ENCODE data around the gene PICK1. TPM values are rescaled to one million over a fixed set of nuclear protein-coding genes. Genes with fewer than 3 reads are reported as not detected.
A peak's percentile ranks its signal among the peaks of the same experiment; 100 is the strongest.
"Not testable (repeated sequence)": the region's sequence is repeated elsewhere in the genome, so short reads cannot be mapped to it uniquely, and the experiment has no call there.

The PICK1 gene
- polyA plus RNA-seq, 1 donor = 32.0 TPM

DNA sequence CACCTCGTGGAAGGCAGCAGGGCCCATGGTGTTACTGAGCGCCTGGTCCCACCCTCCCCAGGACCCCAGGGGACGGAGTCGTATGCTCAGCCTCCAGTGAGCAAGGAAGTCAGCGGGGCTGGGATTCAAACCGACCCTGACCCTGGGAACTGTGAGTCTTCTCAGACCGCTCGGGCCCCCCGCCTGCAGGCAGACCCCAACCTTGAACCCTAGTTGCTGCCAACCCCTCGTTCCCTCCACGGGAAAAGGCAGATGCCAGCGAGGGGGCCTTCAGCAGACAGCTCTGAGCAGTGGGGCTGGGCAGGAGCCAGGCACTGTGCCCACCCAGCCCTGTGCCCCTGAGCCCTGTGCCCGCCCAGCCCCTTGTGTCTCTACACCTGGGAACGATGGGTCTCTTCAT is 20.4 kb downstream of the PICK1 start:
- Histone ChIP-seq H3K27ac (ENCODE audit: low read length) (no peak overlapping the region), H3K36me3 (ENCODE audit: control insufficient read depth, insufficient read depth, low read length) (peaks cover 32% of the 10 kb centered on the region), H3K9me3 (ENCODE audit: control insufficient read depth, low read depth, low read length) (peaks cover 16% of the 10 kb centered on the region), H3K4me1 (ENCODE audit: control insufficient read depth, insufficient read depth, low read length) (peaks cover 10% of the 10 kb centered on the region), H3K4me3 (ENCODE audit: low read length) (no peak overlapping the region), H3K27me3 (ENCODE audit: control insufficient read depth, insufficient read depth, low read length) (peaks cover 20% of the 10 kb centered on the region)
- WGBS (ENCODE audit: insufficient coverage, low lambda C conversion rate) = no CpG with 5 or more reads among the region's 14 CpGs
- DNase-seq = no peak

DNA sequence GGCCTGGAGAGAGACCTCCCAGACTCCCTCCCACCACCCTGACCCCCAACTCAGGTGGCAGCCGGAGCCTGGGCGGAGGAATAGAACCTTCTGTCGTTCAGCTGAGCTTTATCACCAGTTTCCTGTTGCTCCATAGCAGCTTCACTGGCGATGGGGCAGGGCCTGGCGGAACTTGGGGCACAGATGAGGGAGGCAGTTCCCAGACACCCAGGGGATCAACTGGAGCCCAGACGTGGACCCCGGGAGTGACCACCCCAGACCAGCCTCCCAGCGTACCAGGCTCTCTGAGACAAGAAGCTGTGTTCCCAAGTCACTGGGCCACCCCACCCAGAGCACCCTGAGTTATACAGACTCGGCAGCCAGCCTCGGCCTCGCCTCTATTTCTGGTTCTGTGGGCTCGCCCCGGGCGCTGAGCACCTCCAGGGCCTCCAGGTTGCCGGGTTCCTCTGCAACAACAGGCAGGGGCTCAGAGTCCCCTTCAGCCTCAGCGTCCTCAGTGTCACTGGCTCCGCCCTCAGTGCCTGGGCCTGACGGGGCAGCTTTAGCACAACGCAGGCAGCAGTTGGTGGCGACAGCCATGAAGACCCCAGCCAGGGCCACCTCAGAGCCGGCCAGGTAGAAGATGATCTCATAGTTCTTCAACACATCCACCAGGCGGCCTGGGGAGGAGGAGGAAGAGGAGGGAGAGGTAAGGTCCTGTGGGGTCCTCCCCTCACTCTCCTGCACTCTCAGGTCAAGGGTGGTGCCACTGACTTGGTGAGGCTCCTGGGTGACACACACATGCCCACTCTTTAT is 21.0 kb downstream of the PICK1 start:
- Histone ChIP-seq H3K36me3 (ENCODE audit: control insufficient read depth, insufficient read depth, low read length) (peaks cover 25% of the 10 kb centered on the region), H3K4me3 (ENCODE audit: low read length) (no peak overlapping the region), H3K27ac (ENCODE audit: low read length) (no peak overlapping the region), H3K9me3 (ENCODE audit: control insufficient read depth, low read depth, low read length) (peaks cover 17% of the 10 kb centered on the region), H3K4me1 (ENCODE audit: control insufficient read depth, insufficient read depth, low read length) (peaks cover 10% of the 10 kb centered on the region), H3K27me3 (ENCODE audit: control insufficient read depth, insufficient read depth, low read length) (peaks cover 27% of the 10 kb centered on the region)
- no CpG with 5 or more reads among the region's 22 CpGs for WGBS (ENCODE audit: insufficient coverage, low lambda C conversion rate)
- DNase-seq = no peak

DNA sequence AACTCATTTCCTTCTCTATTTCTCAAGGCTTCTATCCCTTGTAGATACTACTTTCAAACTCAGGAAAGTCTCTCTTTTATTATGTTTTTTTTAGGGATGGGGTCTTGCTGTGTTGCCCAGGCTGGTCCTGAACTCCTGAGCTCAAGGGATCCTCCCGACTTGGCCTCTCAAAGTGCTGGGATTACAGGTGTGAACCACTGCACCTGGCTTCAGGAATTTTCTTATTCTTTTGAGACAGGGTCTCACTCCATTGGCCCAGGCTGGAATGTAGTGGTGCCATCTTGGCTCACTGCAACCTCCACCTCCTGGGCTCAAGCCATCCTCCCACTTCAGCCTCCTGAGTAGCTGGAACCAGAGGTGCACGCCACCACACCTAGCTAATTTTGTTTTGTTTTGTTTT is 22.0 kb downstream of the PICK1 start:
- Histone ChIP-seq H3K9me3 (ENCODE audit: control insufficient read depth, low read depth, low read length) (peaks cover 17% of the 10 kb centered on the region), H3K36me3 (ENCODE audit: control insufficient read depth, insufficient read depth, low read length) (peaks cover 17% of the 10 kb centered on the region), H3K27me3 (ENCODE audit: control insufficient read depth, insufficient read depth, low read length) (peaks cover 32% of the 10 kb centered on the region)
- H3K4me3 ChIP-seq (ENCODE audit: low read length); DNase-seq; H3K27ac ChIP-seq (ENCODE audit: low read length); H3K4me1 ChIP-seq (ENCODE audit: control insufficient read depth, insufficient read depth, low read length): not testable (repeated sequence)
- WGBS (ENCODE audit: insufficient coverage, low lambda C conversion rate) = no CpG with 5 or more reads among the region's 2 CpGs

DNA sequence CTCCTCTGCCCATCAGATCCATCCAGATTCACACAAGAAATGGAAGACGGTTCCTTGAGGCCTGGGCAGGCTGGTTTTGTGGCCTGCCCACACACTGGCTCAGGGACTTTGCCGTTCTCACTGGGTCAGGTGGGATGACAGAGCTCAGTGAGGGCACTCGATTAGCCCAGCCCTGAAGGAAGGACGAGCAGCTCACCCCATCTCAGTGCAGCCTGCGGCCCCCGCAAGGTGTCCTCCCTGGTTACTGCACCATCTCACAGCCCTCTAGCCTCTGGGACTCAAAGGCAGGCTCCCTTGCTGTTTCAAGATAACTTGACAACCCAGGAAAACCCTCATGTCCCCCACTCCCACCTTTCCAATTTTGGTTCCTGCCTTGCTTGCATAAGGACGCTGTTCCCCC is 22.6 kb downstream of the PICK1 start:
- no CpG with 5 or more reads among the region's 7 CpGs for WGBS (ENCODE audit: insufficient coverage, low lambda C conversion rate)
- H3K4me1 ChIP-seq (ENCODE audit: control insufficient read depth, insufficient read depth, low read length) = peaks cover 10% of the 10 kb centered on the region
- H3K4me3 ChIP-seq (ENCODE audit: low read length) = no peak overlapping the region
- no peak overlapping the region for H3K27ac ChIP-seq (ENCODE audit: low read length)
- no peak for DNase-seq
- peaks cover 14% of the 10 kb centered on the region for H3K36me3 ChIP-seq (ENCODE audit: control insufficient read depth, insufficient read depth, low read length)
- H3K9me3 ChIP-seq (ENCODE audit: control insufficient read depth, low read depth, low read length) = peaks cover 14% of the 10 kb centered on the region
- peaks cover 32% of the 10 kb centered on the region for H3K27me3 ChIP-seq (ENCODE audit: control insufficient read depth, insufficient read depth, low read length)

DNA sequence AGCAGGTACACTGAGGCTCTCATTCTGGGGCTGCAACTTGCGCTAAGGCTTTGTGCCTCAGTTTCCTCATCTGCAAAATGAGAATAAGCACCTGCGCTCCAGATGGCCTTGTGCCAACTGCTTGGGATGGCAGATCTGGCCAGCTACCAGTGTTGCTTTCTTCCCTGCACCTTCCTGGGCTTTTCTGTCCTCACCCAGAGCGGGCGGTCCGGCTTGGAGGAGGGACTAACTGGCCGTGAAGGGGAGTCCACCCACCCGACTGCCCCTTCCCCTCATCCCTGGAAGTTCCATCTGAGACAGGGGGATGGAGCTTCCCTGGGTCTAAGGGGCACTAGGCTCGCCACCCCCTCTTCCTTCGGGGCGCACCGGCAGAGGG is 23.3 kb downstream of the PICK1 start:
- peaks cover 14% of the 10 kb centered on the region for H3K9me3 ChIP-seq (ENCODE audit: control insufficient read depth, low read depth, low read length)
- H3K4me3 ChIP-seq (ENCODE audit: low read length) = no peak overlapping the region
- WGBS (ENCODE audit: insufficient coverage, low lambda C conversion rate) = no CpG with 5 or more reads among the region's 11 CpGs
- H3K4me1 ChIP-seq (ENCODE audit: control insufficient read depth, insufficient read depth, low read length) = peaks cover 10% of the 10 kb centered on the region
- H3K36me3 ChIP-seq (ENCODE audit: control insufficient read depth, insufficient read depth, low read length) = peaks cover 15% of the 10 kb centered on the region
- no peak overlapping the region for H3K27ac ChIP-seq (ENCODE audit: low read length)
- DNase-seq = no peak
- H3K27me3 ChIP-seq (ENCODE audit: control insufficient read depth, insufficient read depth, low read length) = peaks cover 32% of the 10 kb centered on the region

DNA sequence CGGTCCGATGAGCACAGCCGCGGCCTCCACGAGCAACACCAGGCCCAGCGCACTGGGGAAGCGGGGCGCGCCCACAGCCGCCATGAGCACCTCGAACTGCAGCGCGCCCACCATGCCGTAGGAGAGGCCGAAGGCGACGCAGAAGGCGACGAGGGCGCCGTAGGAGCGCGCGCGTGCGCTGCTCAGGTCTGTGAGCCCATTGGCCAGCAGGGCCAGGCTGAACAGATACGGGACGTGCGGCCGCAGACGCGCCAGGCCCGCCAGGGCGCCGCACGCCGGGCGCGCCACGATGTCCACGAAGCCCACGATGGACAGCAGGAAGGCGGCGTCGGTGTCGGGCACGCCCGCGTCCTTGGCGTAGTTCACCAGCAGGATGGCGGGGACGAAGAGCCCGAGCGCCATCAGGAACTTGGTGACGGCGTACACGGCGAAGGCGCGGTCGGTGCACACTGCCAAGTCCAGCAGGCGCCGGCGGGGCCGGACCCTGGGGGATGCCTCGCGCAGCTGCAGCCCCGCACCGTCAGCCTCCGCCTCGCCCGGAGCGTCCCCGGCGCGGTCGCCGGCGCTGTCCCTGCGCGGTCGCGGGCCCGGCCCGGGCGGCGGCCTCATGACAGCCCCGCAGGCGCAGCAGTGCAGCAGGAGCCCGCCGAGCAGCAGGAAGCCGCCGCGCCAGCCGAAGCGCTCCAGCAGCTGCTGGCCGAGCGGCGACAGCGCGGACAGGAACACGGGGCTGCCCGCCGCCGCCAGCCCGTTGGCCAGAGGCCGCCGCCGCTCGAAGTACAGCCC is 23.8 kb downstream of the PICK1 start:
- Histone ChIP-seq H3K4me3 (ENCODE audit: low read length) (no peak overlapping the region), H3K4me1 (ENCODE audit: control insufficient read depth, insufficient read depth, low read length) (peaks cover 10% of the 10 kb centered on the region), H3K9me3 (ENCODE audit: control insufficient read depth, low read depth, low read length) (peaks cover 14% of the 10 kb centered on the region), H3K36me3 (ENCODE audit: control insufficient read depth, insufficient read depth, low read length) (peaks cover 18% of the 10 kb centered on the region), H3K27me3 (ENCODE audit: control insufficient read depth, insufficient read depth, low read length) (peaks cover 32% of the 10 kb centered on the region), H3K27ac (ENCODE audit: low read length) (no peak overlapping the region)
- no CpG with 5 or more reads among the region's 110 CpGs for WGBS (ENCODE audit: insufficient coverage, low lambda C conversion rate)
- peak in 1 of 2 donors; percentile 64 for DNase-seq

DNA sequence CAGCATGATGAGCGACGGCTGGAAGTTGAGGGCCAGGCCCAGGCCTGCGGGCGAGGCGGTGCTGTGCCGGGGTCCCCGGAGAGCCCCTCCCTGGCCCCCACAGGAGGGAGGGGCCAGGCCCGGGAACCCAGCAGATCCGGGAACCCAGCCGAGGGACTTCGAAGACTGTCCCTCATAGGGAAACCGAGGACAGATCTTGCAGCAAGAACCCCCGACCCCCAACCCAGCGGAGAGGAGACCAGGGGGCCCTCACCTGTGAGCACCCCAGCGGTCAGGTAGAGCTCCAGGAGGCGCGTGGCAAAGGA is 24.4 kb downstream of the PICK1 start:
- Histone ChIP-seq H3K4me3 (ENCODE audit: low read length) (peak overlapping the region; percentile 6), H3K27me3 (ENCODE audit: control insufficient read depth, insufficient read depth, low read length) (peaks cover 32% of the 10 kb centered on the region), H3K4me1 (ENCODE audit: control insufficient read depth, insufficient read depth, low read length) (peaks cover 10% of the 10 kb centered on the region), H3K36me3 (ENCODE audit: control insufficient read depth, insufficient read depth, low read length) (peaks cover 20% of the 10 kb centered on the region), H3K9me3 (ENCODE audit: control insufficient read depth, low read depth, low read length) (peaks cover 14% of the 10 kb centered on the region), H3K27ac (ENCODE audit: low read length) (no peak overlapping the region)
- no peak for DNase-seq
- WGBS (ENCODE audit: insufficient coverage, low lambda C conversion rate) = no CpG with 5 or more reads among the region's 17 CpGs

DNA sequence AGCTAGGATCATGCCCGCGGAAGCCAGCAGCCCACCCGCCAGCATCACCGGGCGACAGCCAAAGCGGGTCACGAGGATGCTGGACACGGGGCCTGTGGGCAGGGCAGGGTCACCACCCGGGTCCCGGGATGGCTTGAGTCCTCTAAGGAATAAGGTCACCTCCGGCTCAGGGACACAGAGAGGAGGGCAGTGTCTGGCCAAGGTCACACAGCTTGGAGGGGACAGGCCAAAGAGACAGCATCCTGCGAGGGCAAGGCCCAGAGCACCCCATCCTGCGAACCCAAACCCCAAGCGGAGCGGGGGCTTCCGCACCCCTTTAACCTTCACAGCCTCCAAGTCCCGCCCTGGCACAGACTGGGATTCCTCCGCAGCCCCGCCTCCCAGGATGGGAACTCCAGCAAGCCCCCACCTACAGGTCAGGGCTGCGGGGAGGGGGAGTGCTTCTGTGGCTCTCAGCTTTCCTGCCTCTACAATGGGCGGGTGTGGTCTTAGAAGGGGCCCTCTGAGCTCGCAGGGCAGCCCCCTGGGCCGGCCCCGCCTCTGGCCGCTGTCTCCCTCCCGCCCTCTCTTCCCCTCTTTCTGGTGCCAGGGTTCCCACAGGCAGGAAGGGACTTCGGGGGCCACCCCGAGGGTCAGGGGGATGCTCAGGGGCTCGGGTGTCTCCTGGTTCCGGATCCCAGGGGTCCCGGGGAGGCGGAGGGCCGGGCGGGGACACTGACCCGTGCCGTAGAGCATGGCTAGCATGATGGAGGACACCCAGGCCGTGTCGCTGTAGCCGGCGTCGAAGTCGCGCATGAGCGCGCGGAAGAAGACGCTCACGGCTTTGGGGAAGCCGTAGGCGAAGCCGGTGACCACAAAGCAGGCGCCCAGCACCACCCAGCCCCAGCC is 25.0 kb downstream of the PICK1 start:
- Histone ChIP-seq H3K27me3 (ENCODE audit: control insufficient read depth, insufficient read depth, low read length) (peaks cover 32% of the 10 kb centered on the region), H3K27ac (ENCODE audit: low read length) (no peak overlapping the region), H3K36me3 (ENCODE audit: control insufficient read depth, insufficient read depth, low read length) (peaks cover 25% of the 10 kb centered on the region), H3K4me3 (ENCODE audit: low read length) (peak overlapping the region; percentile 6), H3K9me3 (ENCODE audit: control insufficient read depth, low read depth, low read length) (peaks cover 14% of the 10 kb centered on the region), H3K4me1 (ENCODE audit: control insufficient read depth, insufficient read depth, low read length) (peaks cover 10% of the 10 kb centered on the region)
- no CpG with 5 or more reads among the region's 52 CpGs for WGBS (ENCODE audit: insufficient coverage, low lambda C conversion rate)
- DNase-seq = no peak

DNA sequence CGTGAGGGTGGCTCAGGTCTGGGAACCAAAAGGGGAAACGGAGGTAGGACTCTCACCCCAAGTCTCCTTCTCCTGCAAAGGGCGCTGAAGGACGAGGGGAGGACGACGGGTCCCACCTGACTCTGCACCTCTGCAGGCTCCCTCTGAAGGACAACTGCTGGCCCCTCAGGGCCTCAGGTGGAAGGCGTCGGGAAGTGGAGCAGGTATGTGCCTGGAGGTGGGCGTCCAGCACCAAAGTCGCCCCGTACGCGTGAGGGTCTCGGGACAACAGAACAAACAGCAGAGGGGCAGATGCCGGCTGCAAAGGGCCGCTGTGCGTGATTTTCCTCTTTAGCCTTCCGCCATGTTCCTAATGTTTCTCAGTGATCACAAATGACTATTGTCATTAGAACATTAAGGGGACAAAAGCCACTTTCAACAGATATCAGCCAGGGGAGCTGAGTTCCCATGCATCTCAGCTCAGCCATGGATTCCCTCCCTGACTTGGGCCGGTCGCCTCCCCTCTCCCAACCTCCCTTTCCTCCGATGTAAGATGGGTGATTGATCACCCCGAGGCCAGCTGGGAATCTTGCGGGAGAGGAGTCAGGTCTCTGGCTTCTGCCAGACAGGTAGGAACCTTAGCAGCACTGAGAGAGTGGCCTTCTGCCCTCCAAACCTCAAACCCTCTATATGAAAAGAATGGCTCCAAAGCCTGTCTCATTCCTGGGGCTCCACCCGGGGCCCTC is 25.9 kb downstream of the PICK1 start:
- H3K9me3 ChIP-seq (ENCODE audit: control insufficient read depth, low read depth, low read length) = peaks cover 14% of the 10 kb centered on the region
- no peak for DNase-seq

More for the DNA sequence above, 25.9 kb downstream of the PICK1 start:
- H3K4me3 ChIP-seq (ENCODE audit: low read length) = no peak overlapping the region
- peaks cover 32% of the 10 kb centered on the region for H3K27me3 ChIP-seq (ENCODE audit: control insufficient read depth, insufficient read depth, low read length)
- H3K36me3 ChIP-seq (ENCODE audit: control insufficient read depth, insufficient read depth, low read length) = peaks cover 32% of the 10 kb centered on the region
- 55% methylated on average over 5 of the region's 24 CpGs for WGBS (ENCODE audit: insufficient coverage, low lambda C conversion rate)
- H3K27ac ChIP-seq (ENCODE audit: low read length) = no peak overlapping the region
- H3K4me1 ChIP-seq (ENCODE audit: control insufficient read depth, insufficient read depth, low read length) = peaks cover 10% of the 10 kb centered on the region
